HCT116 (cell line): ENCODE data around the gene MESP2. TPM values are rescaled to one million over a fixed set of nuclear protein-coding genes. Genes with fewer than 3 reads are reported as not detected.

Source experiments
- ATAC-seq: fragments of 200-7000 bp; cut with Tn5 transposase; 2 replicates; pipeline ENCODE4 v1.9.1; 2020; ENCODE audit warnings: mild to moderate bottlenecking, moderate library complexity
- BruUV-seq: library from RNA; stranded (reverse); fragments of 400-500 nt; replicated peaks from 2 replicates; lab custom pipeline; 2021; lab: Mats Ljungman, UMichigan
- CTCF ChIA-PET: fragments of 300-600 bp; sonication (Branson Sonifier 250); formaldehyde crosslinking; loops from one replicate; lab custom pipeline; 2021; ENCODE audit warnings: antibody characterized with exemption; lab: Charles Lee
- POLR2A ChIA-PET: fragments of 300-600, 350-600 bp; sonication (Branson Sonifier 250); formaldehyde crosslinking; loops from one replicate; lab custom pipeline; 2021; ENCODE audit warnings: antibody characterized with exemption; lab: Charles Lee
- RAD21 ChIA-PET, 2 experiments: fragments of 300-600 bp; sonication (Branson Sonifier 250); formaldehyde crosslinking; loops; one replicate each; lab custom pipeline; 2023; ENCODE audit warnings: low total read pairs in 2 of 2; ENCODE audit not compliant: uncharacterized antibody in 2 of 2, unreplicated experiment in 2 of 2, low non-redundant PET in 1 of 2; lab: Charles Lee
- DNase-seq: peaks from one replicate; pipeline ENCODE4 v3.0.0-alpha.2; 2010; ENCODE audit warnings: low read depth, low spot score
- H2AFZ ChIP-seq: fragments of 200-600 bp; shearing (Covaris generic), sonication (generic); 2 replicates; pipeline ENCODE4 v1.6.1; 2017; ENCODE audit warnings: low read depth, mixed run types, mixed read lengths, antibody characterized with exemption, low read length; ENCODE audit not compliant: poor library complexity, severe bottlenecking
- H3K27ac ChIP-seq: 2 replicates; pipeline ENCODE4 v1.5.1; 2012; ENCODE audit warnings: low read depth, low read length
- H3K27me3 ChIP-seq: fragments of 200-600 bp; sonication (generic); 2 replicates; pipeline ENCODE4 v1.6.1; 2016; ENCODE audit warnings: mixed run types, low read length, mixed read lengths; ENCODE audit not compliant: insufficient read depth
- H3K36me3 ChIP-seq, 2 experiments: fragments of 200-500 bp in 1 of 2; fragments of 200-600 bp in 1 of 2; sonication (Bioruptor generic) in 1 of 2; sonication (generic) in 1 of 2; 2 replicates each; pipeline versions ENCODE4 v1.5.1 to v1.6.1; 2014 to 2016; ENCODE audit warnings: low read length in 2 of 2, inconsistent platforms in 1 of 2, mixed read lengths in 1 of 2, mixed run types in 1 of 2; ENCODE audit not compliant: insufficient read depth in 2 of 2, control insufficient read depth in 1 of 2
- H3K4me1 ChIP-seq, 2 experiments: fragments of 200-600 bp in 1 of 2; sonication (generic) in 1 of 2; 2 replicates each; pipeline versions ENCODE4 v1.5.1 to v1.6.1; 2012 to 2017; ENCODE audit warnings: low read length in 2 of 2, inconsistent platforms in 1 of 2, mild to moderate bottlenecking in 1 of 2, mixed read lengths in 1 of 2, mixed run types in 1 of 2, moderate library complexity in 1 of 2; ENCODE audit not compliant: insufficient read depth in 2 of 2, control insufficient read depth in 1 of 2
- H3K4me2 ChIP-seq: fragments of 200-600 bp; sonication (generic); 2 replicates; pipeline ENCODE4 v1.6.1; 2017; ENCODE audit warnings: mixed run types, low read length, mixed read lengths
- H3K4me3 ChIP-seq, 2 experiments: fragments of 200-600 bp in 1 of 2; sonication (generic) in 1 of 2; replicated peaks in 1 of 2; 2 replicates each; pipeline ENCODE4 v1.5.1; 2011 to 2016; ENCODE audit warnings: low read length in 2 of 2, control low read depth in 1 of 2, low read depth in 1 of 2, mild to moderate bottlenecking in 1 of 2, mixed read lengths in 1 of 2, mixed run types in 1 of 2
- H3K79me2 ChIP-seq: fragments of 200-600 bp; sonication (generic); 2 replicates; pipeline ENCODE4 v1.6.1; 2017; ENCODE audit warnings: mild to moderate bottlenecking, mixed run types, low read length, moderate library complexity, mixed read lengths; ENCODE audit not compliant: insufficient read depth
- H3K9ac ChIP-seq: fragments of 200-600 bp; sonication (generic); 2 replicates; pipeline ENCODE4 v1.6.1; 2016; ENCODE audit warnings: low read length, mixed read lengths
- H3K9me2 ChIP-seq: fragments of 200-600 bp; sonication (generic), shearing (Covaris generic); 2 replicates; pipeline ENCODE4 v1.6.1; 2017; ENCODE audit warnings: mixed run types, mild to moderate bottlenecking, moderate library complexity; ENCODE audit not compliant: insufficient read depth
- H3K9me3 ChIP-seq, 2 experiments: fragments of 200-500 bp in 1 of 2; fragments of 200-600 bp in 1 of 2; sonication (Bioruptor generic) in 1 of 2; sonication (generic) in 1 of 2; 2 replicates each; pipeline ENCODE4 v1.6.1; 2014 to 2017; ENCODE audit warnings: low read length in 2 of 2, mixed read lengths in 2 of 2, inconsistent platforms in 1 of 2, low read depth in 1 of 2, mild to moderate bottlenecking in 1 of 2, mixed run types in 1 of 2, moderate library complexity in 1 of 2; ENCODE audit not compliant: control insufficient read depth in 1 of 2, insufficient read depth in 1 of 2
- H4K20me1 ChIP-seq: fragments of 200-600 bp; sonication (generic), shearing (Covaris generic); 2 replicates; pipeline ENCODE4 v1.6.1; 2017; ENCODE audit warnings: mixed run types, mild to moderate bottlenecking, moderate library complexity; ENCODE audit not compliant: insufficient read depth
- EGR1 ChIP-seq: IDR thresholded peaks from 2 replicates; pipeline ENCODE4 v1.6.1; 2012; ENCODE audit warnings: low read depth
- ELF1 ChIP-seq: IDR thresholded peaks from 2 replicates; pipeline ENCODE4 v1.6.1; 2012; ENCODE audit warnings: low read depth, borderline replicate concordance
- EZH2 ChIP-seq: fragments of 200-600 bp; sonication (generic); IDR thresholded peaks from 2 replicates; pipeline ENCODE4 v1.6.1; 2017; ENCODE audit warnings: antibody characterized with exemption, mixed run types
- JUND ChIP-seq: IDR thresholded peaks from 2 replicates; pipeline ENCODE4 v1.6.1; 2012
- MAX ChIP-seq: IDR thresholded peaks from 2 replicates; pipeline ENCODE4 v1.6.1; 2012
- POLR2AphosphoS5 ChIP-seq: IDR thresholded peaks from 2 replicates; pipeline ENCODE4 v1.6.1; 2011; ENCODE audit warnings: mild to moderate bottlenecking, low read depth, low read length, moderate library complexity
- RAD21 ChIP-seq: IDR thresholded peaks from 2 replicates; pipeline ENCODE4 v1.6.1; 2012; ENCODE audit warnings: low read depth, mild to moderate bottlenecking
- SIN3A ChIP-seq: IDR thresholded peaks from 2 replicates; pipeline ENCODE4 v1.6.1; 2012; ENCODE audit warnings: low read depth
- SP1 ChIP-seq: IDR thresholded peaks from 2 replicates; pipeline ENCODE4 v1.6.1; 2012; ENCODE audit warnings: low read depth
- SRF ChIP-seq: IDR thresholded peaks from 2 replicates; pipeline ENCODE4 v1.6.1; 2012; ENCODE audit warnings: low read depth
- YY1 ChIP-seq: IDR thresholded peaks from 2 replicates; pipeline ENCODE4 v1.6.1; 2011; ENCODE audit warnings: low read length, low read depth, moderate library complexity, mild to moderate bottlenecking; ENCODE audit not compliant: insufficient replicate concordance; ENCODE audit errors: extremely low read depth
- ZFX ChIP-seq: fragments of 450-650 bp; IDR thresholded peaks from 2 replicates; pipeline ENCODE4 v1.6.1; 2017
- ZNF274 ChIP-seq: fragments of 200-500 bp; sonication (Bioruptor generic); IDR thresholded peaks from 2 replicates; pipeline ENCODE4 v1.6.1; 2014; ENCODE audit warnings: mild to moderate bottlenecking, low read depth, low read length, inconsistent platforms
- intact Hi-C: fragments of 100-400 bp; cut with micrococcal nuclease; formaldehyde crosslinking; loops from 2 replicates; pipeline ENCODE4 v1.10.0; 2022
- total RNA-seq: library from RNA; stranded (reverse); gene quantifications from one replicate; pipeline ENCODE4 v1.2.1, GENCODE V29; 2021; ENCODE audit not compliant: unreplicated experiment

Gene MESP2
- total RNA-seq, 1 experiment from 2014 or later = 0.20 TPM

- no peak overlapping the region for H3K27ac ChIP-seq
- TF ChIP-seq MAX (no peak), EGR1 (no peak), SP1 (no peak), JUND (no peak), YY1 (no peak), RAD21 (no peak), SRF (no peak), SIN3A (no peak), ZNF274 (no peak), ZFX (no peak), POLR2AphosphoS5 (no peak), ELF1 (no peak), EZH2 (no peak)
- H3K4me2 ChIP-seq = no peak overlapping the region
- no peaks in the 10 kb centered on the region for H3K79me2 ChIP-seq
- H3K9me2 ChIP-seq = no peaks in the 10 kb centered on the region
- no TSS peak for BruUV-seq
- DNase-seq (no peak), ATAC-seq (no peak)
- no peaks in the 10 kb centered on the region for H3K36me3 ChIP-seq
- ChIA-PET CTCF (interaction anchor here (2.9 to 5.4 kb wide), 2 partner anchors 117 to 129 kb away, joined by 50 to 164 read pairs; no protein-coding TSS in a partner anchor), RAD21 (no interaction called here), POLR2A (interaction anchor here (0.6 kb wide), 1 partner anchor 317 kb away, joined by 4 read pairs; no protein-coding TSS in a partner anchor)
- H2AFZ ChIP-seq = no peak overlapping the region
- H4K20me1 ChIP-seq = no peaks in the 10 kb centered on the region
- H3K4me1 ChIP-seq = peaks cover 0 to 10% of the 10 kb centered on the region in 2 experiments; a peak in 1 of 4 replicates
- intact Hi-C loops = no loop called here
- H3K9ac ChIP-seq = no peak overlapping the region
- H3K9me3 ChIP-seq = no peaks in the 10 kb centered on the region
- H3K4me3 ChIP-seq = no peak overlapping the region
- no peaks in the 10 kb centered on the region for H3K27me3 ChIP-seq
These were observed 17.2 kb upstream of the MESP2 start for GRCh38 chr15:89758981-89759380.
